Motor neuron (in vitro differentiated cells): ENCODE measurements around the gene GAGE12D. TPM values are rescaled to one million over a fixed set of nuclear protein-coding genes. Genes with fewer than 3 reads are reported as not detected.
"Not testable (repeated sequence)": the region's sequence is repeated elsewhere in the genome, so short reads cannot be mapped to it uniquely, and the experiment has no call there.

Source experiments
- ATAC-seq, 8 experiments: fragments of 200-7000 bp; cut with Tn5 transposase; replicated peaks in 6 of 8; 2 replicates each; pipeline ENCODE4 v1.8.0; 2021; ENCODE audit warnings: mild to moderate bottlenecking in 8 of 8, moderate library complexity in 8 of 8
- H3K27ac ChIP-seq, 2 donors: fragments of 250-450 bp; sonication (Bioruptor Pico); 2 replicates each; pipeline ENCODE4 v1.9.0; 2021; ENCODE audit warnings: antibody characterized with exemption in 2 of 2, mild to moderate bottlenecking in 2 of 2, moderate library complexity in 1 of 2
- H3K4me1 ChIP-seq, 2 donors: fragments of 250-450 bp; sonication (Bioruptor Pico); replicated peaks in 1 of 2; 2 replicates each; pipeline ENCODE4 v1.6.1; 2021; ENCODE audit warnings: antibody characterized with exemption in 2 of 2, mild to moderate bottlenecking in 2 of 2, moderate library complexity in 1 of 2
- H3K4me3 ChIP-seq, 5 donors: fragments of 250-450 bp; sonication (Bioruptor Pico); 2 replicates each; pipeline ENCODE4 v1.9.0; 2021; ENCODE audit warnings: antibody characterized with exemption in 5 of 5, mild to moderate bottlenecking in 5 of 5, moderate library complexity in 4 of 5
- WGBS, 10 experiments: fragments of 450-650 bp; shearing (Covaris generic); methylation state at CpG; one replicate each; pipeline ENCODE4 v1.0.0; 2022; 5-methylcytosine and 5-hydroxymethylcytosine counted together
- in situ Hi-C, 9 experiments: fragments of 400-800 bp; cut with MboI; loops; one replicate each; pipeline ENCODE4 v1.15.0; 2021; ENCODE audit warnings: low sequenced_read_pairs in 9 of 9, low pct_unique_long_range_greater_than_20kb in 2 of 9; ENCODE audit not compliant: unreplicated experiment in 9 of 9
- total RNA-seq, 8 experiments: library from RNA; unstranded; fragments of 300-600 nt; gene quantifications; 2 replicates each; pipeline versions ENCODE4 v1.2.3 to v1.2.4, GENCODE V29; 2022

The GAGE12D gene
- total RNA-seq: not detected

- ATAC-seq, in situ Hi-C loops: not testable (repeated sequence)
Measured at GRCh38 chrX:49541433-49541832, at the start of gene GAGE12D. TSS of gene GAGE12D (plus strand) at chrX:49541733. CDS start at chrX:49542888, 1,155 bp downstream.

GRCh38 chrX:49531877-49532276 is 9.7 kb upstream of the GAGE12D start, which contains the start of gene GAGE12C:
TSS of gene GAGE12C (plus strand) at chrX:49532177. CDS start at chrX:49533332, 1,155 bp downstream.
- in situ Hi-C loops: not testable (repeated sequence)
- WGBS, 10 experiments: no CpG with 5 or more reads among the region's 16 CpGs

More at GRCh38 chrX:49541433-49541832, at the start of gene GAGE12D:
- not testable (repeated sequence) for H3K4me1 ChIP-seq, H3K4me3 ChIP-seq, H3K27ac ChIP-seq
- WGBS, 10 experiments: no CpG with 5 or more reads among the region's 16 CpGs

GRCh38 chrX:49550989-49551388 is 9.5 kb downstream of the GAGE12D start, which contains the start of gene GAGE12E:
TSS of gene GAGE12E (plus strand) at chrX:49551289. CDS start at chrX:49552444, 1,155 bp downstream.
- H3K4me3 ChIP-seq, ATAC-seq, H3K27ac ChIP-seq, in situ Hi-C loops, H3K4me1 ChIP-seq: not testable (repeated sequence)
- WGBS, 10 experiments: no CpG with 5 or more reads among the region's 16 CpGs

More at GRCh38 chrX:49531877-49532276, 9.7 kb upstream of the GAGE12D start, which contains the start of gene GAGE12C:
- H3K27ac ChIP-seq, ATAC-seq, H3K4me1 ChIP-seq, H3K4me3 ChIP-seq: not testable (repeated sequence)

GRCh38 chrX:49560542-49560941 is 19.0 kb downstream of the GAGE12D start, which contains the start of gene GAGE12F:
TSS of gene GAGE12F (plus strand) at chrX:49560842. CDS start at chrX:49561997, 1,155 bp downstream.
- H3K4me1 ChIP-seq, ATAC-seq, in situ Hi-C loops, H3K27ac ChIP-seq, H3K4me3 ChIP-seq: not testable (repeated sequence)
- WGBS, 10 experiments: no CpG with 5 or more reads among the region's 16 CpGs

GRCh38 chrX:49568728-49569127 is 27.2 kb downstream of the GAGE12D start:
- H3K4me3 ChIP-seq, in situ Hi-C loops: not testable (repeated sequence)
- no CpG with 5 or more reads among the region's 11 CpGs for WGBS, 10 experiments

GRCh38 chrX:49569152-49569551 is 27.6 kb downstream of the GAGE12D start:
- H3K4me3 ChIP-seq, H3K27ac ChIP-seq, in situ Hi-C loops, ATAC-seq, H3K4me1 ChIP-seq: not testable (repeated sequence)
- no CpG with 5 or more reads among the region's 13 CpGs for WGBS, 10 experiments

More at GRCh38 chrX:49568728-49569127, 27.2 kb downstream of the GAGE12D start:
- not testable (repeated sequence) for H3K4me1 ChIP-seq, H3K27ac ChIP-seq, ATAC-seq

- H3K27ac ChIP-seq, in situ Hi-C loops, H3K4me1 ChIP-seq, ATAC-seq, H3K4me3 ChIP-seq: not testable (repeated sequence)
- no CpG with 5 or more reads among the region's 16 CpGs for WGBS, 10 experiments
Measured at GRCh38 chrX:49570100-49570499, 28.6 kb downstream of the GAGE12D start, which contains the start of gene GAGE12G. TSS of gene GAGE12G (plus strand) at chrX:49570400. CDS start at chrX:49571555, 1,155 bp downstream.

GRCh38 chrX:49579649-49580048 is 38.1 kb downstream of the GAGE12D start, which contains the start of gene GAGE12H:
TSS of gene GAGE12H (plus strand) at chrX:49579949. CDS start at chrX:49581104, 1,155 bp downstream.
- H3K4me1 ChIP-seq, H3K4me3 ChIP-seq, ATAC-seq, in situ Hi-C loops, H3K27ac ChIP-seq: not testable (repeated sequence)
- no CpG with 5 or more reads among the region's 16 CpGs for WGBS, 10 experiments

- H3K4me1 ChIP-seq, H3K4me3 ChIP-seq, in situ Hi-C loops, H3K27ac ChIP-seq, ATAC-seq: not testable (repeated sequence)
- no CpG with 5 or more reads among the region's 16 CpGs for WGBS, 10 experiments
Measured at GRCh38 chrX:49589196-49589595, 47.7 kb downstream of the GAGE12D start, which contains the start of gene GAGE2A. TSS of gene GAGE2A (plus strand) at chrX:49589496. CDS start at chrX:49590651, 1,155 bp downstream.

- H3K4me1 ChIP-seq, H3K4me3 ChIP-seq, H3K27ac ChIP-seq, in situ Hi-C loops, ATAC-seq: not testable (repeated sequence)
- no CpG with 5 or more reads among the region's 37 CpGs for WGBS, 10 experiments
Measured at GRCh38 chrX:49589769-49590478, 48.4 kb downstream of the GAGE12D start.

- WGBS, 10 experiments: 91 to 100% methylated on average over 1 to 7 of the region's 17 CpGs; no CpG with 5 or more reads in 8 of the 10 experiments
- ATAC-seq: not testable (repeated sequence)
Measured at GRCh38 chrX:49590488-49590887, 49.0 kb downstream of the GAGE12D start.

More at GRCh38 chrX:49590488-49590887, 49.0 kb downstream of the GAGE12D start:
- H3K4me1 ChIP-seq, H3K4me3 ChIP-seq, H3K27ac ChIP-seq, in situ Hi-C loops: not testable (repeated sequence)
